HG03095 (cell line): Measurements from ENCODE around the gene NIN.
A peak's percentile ranks its signal among the peaks of the same experiment; 100 is the strongest.

Experiments
- ATAC-seq: cut with Tn5 transposase; IDR thresholded peaks from one replicate; pipeline ENCODE4 v1.9.1; 2021; ENCODE audit warnings: moderate library complexity; ENCODE audit not compliant: unreplicated experiment

The NIN gene

DNA sequence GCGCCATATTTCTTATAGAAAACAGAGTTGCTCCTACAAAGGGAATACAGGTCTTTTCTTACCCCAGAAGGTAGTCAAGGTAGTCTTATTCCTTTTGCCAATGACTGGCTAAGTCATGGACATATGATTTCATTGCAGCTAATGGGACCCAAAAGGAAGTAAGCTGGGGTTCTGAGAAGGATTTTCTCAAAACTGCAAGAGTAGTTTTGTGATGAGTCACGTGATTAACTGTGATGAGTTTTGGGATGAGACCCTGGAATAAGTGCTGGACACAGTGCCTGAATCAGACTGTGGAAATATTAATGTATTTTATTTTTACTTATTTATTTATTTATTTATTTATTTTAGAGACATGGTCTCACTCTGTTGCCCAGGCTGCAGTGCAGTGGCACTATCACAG lies 13.4 kb upstream of the NIN start:
- no peak for ATAC-seq

DNA sequence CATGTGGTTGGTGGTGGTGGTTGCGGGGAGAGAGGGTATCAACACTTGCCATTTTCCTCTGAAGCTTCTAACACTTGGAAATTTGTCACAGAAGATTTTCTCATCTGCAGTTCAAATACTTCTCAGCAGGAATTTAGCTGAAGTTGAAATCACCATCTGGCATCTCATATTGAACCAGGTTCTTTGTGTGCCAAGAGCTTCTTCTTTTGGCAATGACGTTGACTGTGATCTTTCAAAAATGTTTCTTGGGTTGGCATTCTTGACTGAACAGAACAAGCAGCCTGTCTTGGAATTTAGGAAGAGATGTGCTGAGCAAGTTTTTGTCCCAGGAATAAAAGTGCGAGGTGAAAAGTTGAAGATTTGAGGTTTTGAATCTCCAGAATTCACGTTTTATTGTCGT lies 8.7 kb upstream of the NIN start:
- no peak for ATAC-seq

GRCh38 chr14:50839048-50839447 lies 8.1 kb upstream of the NIN start:
- ATAC-seq: no peak

DNA sequence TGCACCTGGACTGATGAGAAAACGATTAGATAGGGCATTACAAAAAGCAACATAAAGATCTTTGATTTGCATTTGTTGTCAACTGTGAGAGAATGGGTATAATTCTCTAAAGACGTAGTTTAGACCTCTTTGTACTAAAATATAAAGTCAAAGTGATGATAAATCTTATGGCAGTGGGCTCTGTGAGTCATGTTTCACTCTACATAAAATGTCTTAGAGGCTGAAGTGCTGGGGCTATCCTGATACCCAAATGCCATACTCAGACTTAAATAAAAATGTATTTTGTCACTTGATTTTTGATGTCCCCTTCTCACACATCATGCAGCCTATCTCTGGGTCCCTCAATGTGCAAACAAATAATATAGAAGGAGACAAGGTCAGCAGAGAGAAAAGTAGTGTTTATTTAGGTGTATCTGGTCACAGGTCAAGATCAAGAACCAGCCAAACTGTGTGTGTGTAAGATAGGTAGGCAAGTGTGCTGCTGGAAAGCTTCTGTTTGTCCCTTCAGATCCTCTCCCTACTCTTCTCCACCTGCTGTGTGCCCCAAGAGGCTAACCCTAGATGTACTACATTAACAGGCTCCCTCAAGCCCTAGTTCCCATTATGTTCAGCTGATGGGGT lies 7.0 kb upstream of the NIN start:
- ATAC-seq: no peak

DNA sequence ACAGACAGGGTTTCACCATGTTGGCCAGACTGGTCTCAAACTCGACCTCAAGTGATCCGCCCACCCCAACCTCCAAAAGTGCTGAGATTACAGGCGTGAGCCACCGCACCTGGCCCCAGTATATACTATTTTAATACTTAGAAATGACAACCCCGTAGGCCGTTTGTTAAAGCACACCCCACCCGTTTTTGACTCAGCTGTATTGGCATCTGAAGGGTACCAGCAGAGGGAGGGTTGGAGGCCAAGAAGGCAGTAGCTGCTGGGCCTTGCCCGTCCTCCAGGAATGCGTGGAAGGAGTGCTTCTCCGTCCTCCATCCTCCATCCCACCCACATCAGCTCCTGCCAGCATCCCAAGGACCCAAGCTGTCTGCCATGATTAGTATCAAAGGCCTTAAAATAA lies 6.3 kb upstream of the NIN start:
- no peak for ATAC-seq

DNA sequence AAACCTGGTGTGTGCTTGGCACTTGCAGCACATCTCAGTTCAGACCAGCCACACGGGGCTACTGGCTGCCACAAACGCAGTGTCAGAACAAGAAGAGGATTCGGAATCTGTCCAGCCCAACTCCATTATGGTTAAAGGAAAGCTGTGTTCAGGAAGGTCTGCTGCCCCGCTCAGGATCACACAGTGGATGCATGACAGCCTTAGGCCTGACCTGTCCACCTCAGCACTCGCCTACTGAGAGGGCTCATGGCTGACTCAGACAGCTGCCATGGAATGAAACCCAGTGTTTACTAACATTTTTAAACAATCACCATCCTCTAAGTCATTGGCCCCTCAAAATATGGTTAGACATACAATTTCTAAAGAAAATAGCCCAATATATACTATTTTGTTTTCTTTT lies 5.6 kb upstream of the NIN start:
- ATAC-seq: no peak

GRCh38 chr14:50835280-50835679 lies 4.3 kb upstream of the NIN start:
- no peak for ATAC-seq

DNA sequence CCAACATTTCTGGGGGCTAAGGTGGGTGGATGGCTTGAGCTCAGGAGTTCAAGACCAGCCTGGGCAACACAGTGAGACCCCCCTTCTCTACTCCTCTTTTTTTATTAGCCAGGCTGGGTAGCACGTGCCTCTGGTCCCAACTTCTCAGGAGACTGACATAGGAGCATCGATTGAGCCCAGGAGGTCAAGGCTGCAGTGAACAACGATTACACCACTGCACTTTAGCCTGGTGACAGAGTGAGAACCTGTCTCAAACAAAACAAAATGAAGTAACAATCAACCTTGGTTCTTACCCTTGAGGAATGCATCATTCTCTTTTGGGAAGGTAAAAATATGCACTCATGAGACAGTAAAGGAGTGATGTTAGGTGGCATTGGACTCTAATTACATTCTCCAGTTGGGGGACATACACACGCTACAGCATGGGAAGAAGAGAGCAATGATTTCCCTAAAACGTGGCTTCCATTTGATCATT lies 3.9 kb upstream of the NIN start:
- ATAC-seq: no peak

- no peak for ATAC-seq
Observed at GRCh38 chr14:50832935-50833630, 2.1 kb upstream of the NIN start.

DNA sequence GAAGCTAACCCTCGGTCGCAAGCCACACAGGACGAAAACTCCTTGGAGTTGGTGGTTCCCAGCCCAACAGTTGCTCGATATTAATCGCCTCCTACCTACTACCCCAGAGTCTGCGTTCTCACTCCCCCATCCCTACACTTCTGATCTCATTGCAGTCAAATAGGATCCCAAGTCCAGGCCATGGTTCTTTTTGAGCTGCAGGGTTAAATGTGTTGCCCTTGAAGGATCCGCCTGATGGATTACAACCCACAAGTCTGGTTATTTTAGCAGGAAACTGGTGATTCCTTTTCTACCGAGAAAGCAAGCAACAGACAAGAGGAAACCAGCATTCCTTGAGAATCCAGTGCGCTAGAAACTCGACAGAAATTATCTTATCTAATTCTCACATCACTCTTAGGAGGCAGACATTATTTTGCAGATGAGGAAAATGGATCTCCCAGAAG lies 785 bp upstream of the NIN start:
- ATAC-seq: no peak

DNA sequence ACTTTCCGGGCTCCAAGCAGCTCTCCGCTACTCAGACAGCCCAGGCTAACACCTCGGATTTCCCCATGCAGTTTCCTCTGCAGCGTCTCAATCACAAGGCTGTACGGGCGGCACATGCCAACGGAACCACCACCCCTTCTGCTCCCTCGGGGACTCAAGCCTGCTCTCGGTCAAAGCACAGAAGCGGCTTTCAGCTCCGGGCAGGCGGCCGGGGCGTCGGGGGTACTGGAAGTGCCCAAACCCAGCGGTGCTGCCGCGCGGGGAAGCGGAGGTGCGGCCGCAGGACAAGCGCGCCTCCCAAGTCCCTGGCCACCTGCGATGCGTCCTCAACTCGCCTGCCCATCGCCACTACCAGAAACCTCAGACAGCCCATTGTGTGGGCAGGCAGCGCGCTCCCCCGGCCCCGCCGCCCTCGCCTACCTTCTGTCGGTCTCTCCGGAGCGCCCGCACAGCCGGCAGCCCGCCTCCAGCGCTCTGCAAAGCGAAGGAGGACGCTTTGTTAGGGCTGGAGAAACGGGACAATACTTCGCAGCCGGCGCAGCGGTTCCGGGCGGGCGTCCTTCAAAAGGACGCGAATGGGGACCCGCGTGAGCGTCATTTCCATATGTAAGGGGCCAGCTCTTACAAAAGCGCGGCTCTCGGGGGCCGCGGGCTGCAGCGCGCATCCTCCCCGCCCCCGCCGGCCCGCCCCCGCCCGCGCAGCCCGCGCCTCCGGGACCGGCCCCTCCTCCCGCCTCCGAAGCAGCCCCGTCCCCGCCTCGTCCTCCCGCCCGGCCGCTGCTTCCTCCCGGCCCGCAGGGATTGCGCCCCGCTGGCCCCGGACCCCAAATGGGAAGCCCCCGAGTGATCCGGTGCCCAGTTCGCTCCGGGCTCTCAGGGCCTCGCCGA lies 674 bp downstream of the NIN start:
- ATAC-seq: peak; percentile 41

GRCh38 chr14:50829489-50830043 lies 1.4 kb downstream of the NIN start:
- no peak for ATAC-seq

- no peak for ATAC-seq
Observed at GRCh38 chr14:50828721-50829488, 2.1 kb downstream of the NIN start.

- ATAC-seq: no peak
Observed at GRCh38 chr14:50826681-50827080, 4.3 kb downstream of the NIN start.

GRCh38 chr14:50825307-50825706 lies 5.7 kb downstream of the NIN start:
- no peak for ATAC-seq

GRCh38 chr14:50823762-50824636 lies 7.0 kb downstream of the NIN start:
- ATAC-seq: peak; percentile 55

DNA sequence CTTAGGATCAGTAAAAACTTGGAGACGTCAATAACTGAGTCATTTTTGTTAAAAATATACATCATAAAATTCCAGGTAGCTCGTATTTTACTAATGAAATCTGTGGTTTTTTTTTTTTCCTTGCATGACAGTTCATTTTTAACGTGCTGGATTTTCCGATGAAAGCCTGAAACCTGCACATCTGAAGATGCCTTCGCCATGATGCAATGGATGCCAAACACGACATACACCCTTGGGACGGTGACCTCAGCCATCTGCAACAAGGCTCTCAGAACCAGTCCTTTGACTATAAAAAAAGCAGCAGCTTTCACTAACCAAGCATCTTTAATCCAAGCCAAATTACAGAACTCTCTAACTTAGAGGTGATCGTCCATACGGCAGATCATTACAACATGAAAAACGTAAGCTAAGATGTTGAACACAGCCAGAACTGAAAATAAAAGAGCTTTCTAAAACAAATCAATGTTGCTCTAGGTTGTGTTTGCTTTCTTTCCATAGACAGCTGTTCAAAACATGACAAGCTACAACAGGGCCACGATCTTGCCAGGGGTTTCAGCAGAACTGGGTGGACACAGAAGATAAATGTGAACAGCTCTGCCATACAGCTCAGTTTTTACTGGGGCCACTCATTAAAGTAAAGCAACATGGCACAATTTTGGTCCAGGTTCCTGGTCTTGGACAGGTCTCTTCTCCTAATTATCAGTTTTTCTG lies 7.8 kb downstream of the NIN start:
- ATAC-seq: peak; percentile 17

GRCh38 chr14:50822501-50823042 lies 8.4 kb downstream of the NIN start:
- ATAC-seq: peak; percentile 24
